Hematopoietic multipotent progenitor cell treated with erythropoietin and hydrocortisone succinate and interleukin-3 and kit ligand, for 17 days (in vitro differentiated cells): ENCODE measurements around the gene ULK1.
"Not testable (repeated sequence)": the region's sequence is repeated elsewhere in the genome, so short reads cannot be mapped to it uniquely, and the experiment has no call there.

ENCODE experiments used
- DNase-seq: peaks from one replicate; pipeline ENCODE4 v3.0.0-alpha.2; 2015; ENCODE audit warnings: low spot score

The ULK1 gene

DNA sequence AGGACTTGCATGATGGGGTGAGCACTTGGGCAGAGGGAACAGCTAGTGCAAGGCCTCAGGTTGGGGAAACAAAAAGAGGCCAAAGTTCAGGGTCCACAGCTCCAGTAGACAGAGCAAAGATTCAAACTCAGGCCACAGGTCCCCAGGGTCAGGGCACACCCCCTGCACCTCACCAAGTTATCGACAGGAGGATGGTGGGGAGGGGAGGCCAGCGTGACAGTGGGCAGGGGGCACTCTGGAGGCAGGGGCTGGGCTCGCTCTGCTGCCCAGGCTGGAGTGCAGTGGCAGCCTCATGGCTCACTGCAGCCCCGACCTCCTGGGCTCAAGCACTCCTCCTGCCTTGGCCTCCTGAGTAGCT lies 32.4 kb upstream of the ULK1 start:
- DNase-seq = no peak

DNA sequence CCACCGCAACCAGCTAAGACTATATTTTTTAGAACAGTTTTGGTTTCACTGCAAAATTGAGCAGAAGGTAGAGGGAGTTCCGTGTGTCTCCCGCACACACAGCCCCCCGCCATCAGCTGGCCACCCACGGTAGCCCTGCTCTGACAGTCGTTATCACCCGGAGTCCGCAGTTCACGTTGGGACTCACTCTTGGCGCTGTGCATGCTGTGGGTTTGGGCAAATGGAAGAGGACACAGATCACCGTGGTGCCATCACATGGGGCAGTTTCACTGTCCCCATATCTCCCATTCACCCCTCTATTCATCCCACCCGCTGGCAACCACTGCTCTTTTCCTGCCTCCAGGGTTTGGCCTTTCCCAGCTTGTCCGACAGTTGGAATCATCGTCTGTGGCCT lies 31.8 kb upstream of the ULK1 start:
- no peak for DNase-seq

DNA sequence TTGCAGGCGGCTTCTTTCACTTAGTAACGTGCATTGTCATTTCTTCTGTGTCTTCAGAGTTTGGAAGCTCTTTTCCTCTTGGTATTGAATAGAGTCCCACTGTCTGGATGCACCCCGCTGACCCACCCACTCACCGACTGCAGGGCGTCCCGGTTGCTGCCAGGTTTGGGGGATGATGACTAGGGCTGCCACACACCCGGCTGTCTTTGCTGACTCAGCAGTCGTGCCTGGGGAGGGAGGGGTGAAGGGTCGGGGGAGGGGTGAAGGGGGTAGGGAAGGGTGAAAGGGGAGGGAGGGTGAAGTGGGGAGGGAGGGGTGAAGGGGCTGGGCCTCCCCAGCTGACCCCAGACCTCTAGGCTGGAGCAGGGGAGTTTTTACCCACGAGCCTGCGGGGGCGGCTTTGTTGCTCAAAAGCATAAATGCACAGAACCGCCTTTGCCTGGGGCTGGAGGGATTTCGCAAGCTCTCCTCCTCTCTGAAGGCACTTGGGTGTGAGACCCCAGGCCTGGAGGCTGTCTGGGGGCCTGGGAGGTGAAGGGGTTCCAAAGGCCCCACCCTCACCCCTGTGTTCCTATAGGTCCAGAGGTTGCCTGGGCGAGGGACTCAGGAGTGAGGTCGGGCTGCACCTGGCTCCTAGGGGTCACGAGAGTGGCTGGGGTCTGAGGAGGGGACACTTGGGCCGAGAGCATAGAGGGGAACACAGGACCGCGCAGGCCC lies 31.3 kb upstream of the ULK1 start:
- no peak for DNase-seq

DNA sequence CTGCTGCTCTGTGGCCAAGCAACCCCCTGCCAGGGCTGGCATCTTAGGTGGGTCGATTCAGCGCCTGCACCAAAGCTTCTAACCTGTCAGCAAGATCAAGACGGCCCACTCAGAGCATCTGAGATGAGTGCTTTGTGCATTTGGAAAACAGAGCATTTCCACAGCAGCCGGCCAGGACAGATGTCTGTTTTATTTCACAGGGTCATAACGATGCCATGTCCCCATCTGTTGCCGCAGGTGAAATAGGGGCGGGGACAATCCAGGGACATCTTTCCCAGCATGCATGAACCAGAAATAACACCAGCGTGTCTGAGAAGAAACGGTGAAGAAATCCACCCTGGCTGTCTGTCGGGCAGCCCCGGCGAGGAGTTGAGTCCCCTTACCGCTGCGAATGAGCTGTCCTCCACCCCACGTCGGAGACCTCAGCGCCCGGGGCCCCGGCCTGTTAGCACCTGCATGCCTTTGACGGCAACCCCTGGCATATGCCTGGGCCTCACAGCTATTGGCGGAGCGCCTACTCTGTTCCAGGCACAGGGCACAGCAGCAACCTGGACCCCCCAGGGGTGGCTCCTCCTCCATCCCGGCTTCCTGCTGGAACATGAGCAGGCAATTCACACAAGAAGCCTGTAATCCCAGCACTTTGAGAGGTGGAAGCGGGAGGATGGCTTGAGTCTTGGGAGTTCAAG lies 30.6 kb upstream of the ULK1 start:
- DNase-seq = no peak

DNA sequence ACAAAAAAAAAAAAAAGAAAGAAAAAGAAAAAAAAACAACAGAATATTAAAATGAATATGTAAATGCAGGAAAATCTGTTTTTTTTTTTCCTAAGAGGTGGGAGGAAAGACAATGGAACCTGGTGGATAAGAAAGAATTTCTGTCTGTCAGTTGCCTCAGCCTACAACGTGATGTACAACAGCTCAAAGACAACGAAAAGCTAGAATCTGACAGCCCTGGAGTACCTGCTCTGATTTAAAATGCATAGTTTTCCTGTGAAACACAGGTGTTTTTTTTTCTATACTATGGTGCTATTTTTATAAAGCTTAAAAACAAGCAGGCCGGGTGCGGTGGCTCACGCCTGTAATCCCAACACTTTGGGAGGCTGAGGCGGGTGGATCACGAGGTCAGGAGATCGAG lies 30.0 kb upstream of the ULK1 start:
- no peak for DNase-seq

DNA sequence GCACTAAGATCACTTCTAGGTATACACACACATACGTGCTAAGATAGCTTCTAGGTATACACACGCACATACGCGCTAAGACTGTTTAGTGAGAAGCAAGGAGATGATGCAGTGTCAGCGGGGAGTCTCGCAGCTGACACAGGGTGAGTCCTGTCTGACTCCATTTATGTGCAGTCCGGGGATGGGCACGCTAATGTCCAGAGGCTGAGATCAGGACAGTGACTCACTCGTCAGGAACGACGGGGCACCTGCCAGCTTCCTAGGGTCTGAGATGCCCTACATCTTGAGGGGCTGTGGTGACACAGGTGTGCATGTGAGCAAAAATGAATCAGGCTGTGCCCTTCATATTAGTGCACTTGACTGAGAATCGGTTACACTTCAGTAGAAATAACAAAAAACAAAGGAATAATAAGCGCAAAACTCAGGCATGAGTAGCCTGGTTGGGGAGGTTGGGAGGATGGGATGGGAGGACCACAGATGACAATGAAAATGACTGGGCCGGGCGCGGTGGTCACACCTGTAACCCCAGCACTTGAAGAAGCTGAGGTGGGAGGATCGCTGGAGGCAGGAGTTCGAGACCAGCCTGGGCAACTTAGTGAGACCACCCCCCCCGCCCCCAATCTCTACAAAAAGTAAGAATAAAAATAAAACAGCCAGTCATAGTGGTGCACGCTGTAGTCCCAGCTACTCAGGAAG lies 29.1 kb upstream of the ULK1 start:
- DNase-seq = no peak

DNA sequence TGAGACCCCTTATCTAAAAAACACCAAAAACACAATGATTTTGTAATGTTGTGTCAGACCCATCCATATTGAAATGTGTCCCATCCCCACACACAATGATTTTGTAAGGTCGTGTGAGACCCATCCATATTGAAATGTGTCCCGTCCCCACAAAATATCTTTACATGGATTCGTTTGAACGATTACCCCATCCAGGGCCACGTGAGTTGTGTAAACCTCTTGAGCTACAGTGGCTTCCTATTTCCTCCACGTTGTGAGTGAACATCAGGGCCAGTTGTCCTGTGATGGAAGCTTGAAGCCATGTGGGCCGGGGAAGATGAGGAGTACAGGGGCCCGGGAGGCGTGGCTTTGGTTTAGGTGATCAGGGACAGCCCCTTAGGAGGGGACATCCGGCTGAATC lies 27.0 kb upstream of the ULK1 start:
- DNase-seq = no peak

DNA sequence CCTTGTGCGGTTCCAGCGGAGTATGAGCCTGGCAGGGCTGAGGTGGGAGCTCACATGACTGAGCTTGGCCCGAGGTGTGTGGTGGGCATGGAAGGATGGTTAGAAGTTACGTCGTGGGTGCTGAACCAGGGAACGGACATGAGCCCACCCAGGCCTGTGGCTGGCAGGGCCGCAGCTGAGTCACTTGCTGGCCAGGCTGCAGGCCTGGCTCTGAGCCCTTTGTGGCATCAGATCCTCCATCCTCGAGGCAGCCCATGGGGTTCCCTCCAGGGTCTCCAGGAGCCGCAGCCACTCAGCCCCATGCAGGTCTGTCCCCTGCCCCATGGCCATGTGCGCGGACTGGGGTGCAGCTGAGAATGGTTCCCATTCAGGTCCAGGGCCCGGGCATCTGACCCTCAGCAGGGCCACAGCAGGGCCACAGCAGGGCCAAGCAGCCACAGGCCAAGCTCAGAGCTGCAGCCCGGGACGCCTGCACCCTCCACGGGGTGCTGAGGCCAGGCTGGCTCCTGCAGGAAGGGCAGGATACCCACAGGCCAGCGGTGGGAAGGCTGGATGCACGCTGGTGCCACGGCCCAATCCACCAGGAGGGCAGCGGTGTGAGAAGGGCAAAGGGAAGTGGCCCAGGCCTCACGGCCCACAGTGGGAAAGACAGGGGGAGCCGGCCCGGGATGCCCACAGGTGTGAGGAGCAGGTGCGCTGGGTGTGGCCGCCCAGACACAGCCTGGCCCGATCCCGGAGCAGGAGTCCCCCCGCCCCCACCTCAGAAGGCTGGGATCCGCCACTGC lies 26.3 kb upstream of the ULK1 start:
- no peak for DNase-seq

DNA sequence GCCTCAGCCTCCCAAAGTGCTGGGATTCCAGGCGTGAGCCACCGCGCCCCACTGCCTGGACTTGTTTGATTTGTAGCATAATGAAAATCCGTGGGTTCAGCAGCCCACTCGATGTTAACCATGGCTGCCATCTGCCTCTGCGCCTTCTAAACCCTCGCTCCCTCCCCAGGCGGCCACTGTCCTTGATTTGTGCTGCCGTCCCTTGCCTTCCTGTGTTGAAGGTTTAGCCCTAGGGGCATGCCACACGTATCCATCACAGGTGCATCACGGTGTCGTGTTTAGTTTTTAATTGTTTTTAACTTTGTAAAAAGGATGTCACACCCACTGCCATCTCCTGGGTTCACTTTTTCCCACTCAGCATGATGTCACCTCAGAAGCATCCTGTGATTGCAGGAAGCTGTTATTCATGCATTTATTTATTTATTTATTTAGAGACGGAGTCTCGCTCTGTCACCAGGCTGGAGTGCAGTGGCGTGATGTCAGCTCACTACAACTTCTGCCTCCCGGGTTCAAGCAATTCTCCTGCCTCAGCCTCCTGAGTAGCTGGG lies 24.5 kb upstream of the ULK1 start:
- no peak for DNase-seq

DNA sequence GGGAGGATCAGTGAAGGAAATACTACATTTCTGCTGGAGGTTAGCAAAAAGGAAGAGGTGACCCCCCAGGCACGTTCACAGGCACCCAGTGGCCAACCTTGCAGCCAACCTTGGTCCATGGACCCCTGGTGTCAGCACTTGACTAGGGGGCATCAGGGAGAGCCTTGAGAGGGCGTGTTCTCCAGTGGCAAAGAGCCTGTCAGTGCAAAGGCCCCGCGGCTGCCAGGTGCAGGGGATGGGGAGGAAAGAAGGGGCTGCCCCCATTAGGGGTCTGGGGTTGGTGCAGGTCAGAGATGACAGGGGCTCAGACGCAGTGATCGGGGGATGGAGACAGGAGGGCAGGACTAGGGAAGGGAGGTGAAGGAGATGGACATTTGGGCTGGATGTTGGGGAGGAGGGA lies 22.7 kb upstream of the ULK1 start:
- no peak for DNase-seq

DNA sequence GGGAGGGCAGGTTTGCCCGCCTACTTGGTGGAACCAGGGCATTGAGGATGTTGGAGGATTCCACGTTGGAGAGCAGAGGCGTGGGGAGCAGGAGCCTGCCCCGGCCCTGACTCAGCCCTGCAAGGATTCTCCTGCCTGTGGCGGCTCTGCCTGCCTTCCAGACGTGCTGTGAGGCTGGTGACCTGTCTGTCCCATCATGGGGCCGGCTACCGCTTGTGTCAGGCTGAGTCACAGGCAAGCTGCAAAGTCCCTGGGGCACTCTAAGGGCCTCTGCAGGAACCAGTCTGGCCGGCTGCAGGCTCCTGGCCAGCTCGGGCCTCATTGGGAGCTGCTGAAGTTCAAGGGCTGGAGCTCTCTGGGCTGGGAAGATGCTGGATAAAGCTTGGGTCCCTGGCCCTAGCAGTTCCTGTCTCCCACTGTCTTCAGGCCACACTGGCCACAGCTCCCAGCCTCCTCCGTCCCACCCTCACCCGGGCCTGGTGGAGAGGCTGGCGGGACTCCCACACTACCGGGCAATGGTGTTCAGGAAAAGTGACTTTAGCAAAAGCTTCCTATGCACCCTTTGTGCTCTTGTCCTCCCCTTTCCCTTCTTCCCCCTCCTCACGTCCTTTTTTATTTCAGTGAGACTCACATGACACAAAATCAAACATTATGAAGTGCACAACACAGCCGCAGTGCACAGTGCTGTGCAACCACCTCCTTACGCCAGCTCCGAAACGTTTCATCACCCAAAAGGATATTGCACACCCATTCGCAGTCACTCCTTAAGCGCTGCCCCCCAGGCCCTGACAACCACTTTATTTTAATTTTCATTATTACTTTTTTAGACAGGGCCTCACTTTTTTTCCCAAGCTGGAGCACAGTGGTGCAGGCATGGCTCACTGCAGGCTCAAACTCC lies 22.0 kb upstream of the ULK1 start:
- DNase-seq = no peak

DNA sequence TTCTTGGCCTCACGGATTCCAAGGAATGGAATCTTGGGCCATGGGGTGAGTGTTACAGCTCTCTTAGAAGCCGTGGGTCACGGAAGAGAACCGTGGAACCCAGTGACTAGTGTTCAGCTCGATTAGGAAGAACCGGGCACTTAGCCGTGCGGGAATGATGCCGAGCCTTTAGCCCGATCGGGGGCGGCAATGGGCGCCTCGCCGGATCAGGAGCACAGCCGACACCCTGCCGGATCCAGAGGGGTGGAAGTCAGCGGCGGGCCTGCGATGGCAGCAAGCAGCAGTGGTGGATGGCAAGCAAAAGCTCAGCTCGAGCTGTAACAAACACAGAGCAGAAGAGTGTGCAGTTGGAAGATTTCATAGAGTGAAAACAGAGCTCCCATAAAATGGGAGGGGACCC lies 21.1 kb upstream of the ULK1 start:
- no peak for DNase-seq

DNA sequence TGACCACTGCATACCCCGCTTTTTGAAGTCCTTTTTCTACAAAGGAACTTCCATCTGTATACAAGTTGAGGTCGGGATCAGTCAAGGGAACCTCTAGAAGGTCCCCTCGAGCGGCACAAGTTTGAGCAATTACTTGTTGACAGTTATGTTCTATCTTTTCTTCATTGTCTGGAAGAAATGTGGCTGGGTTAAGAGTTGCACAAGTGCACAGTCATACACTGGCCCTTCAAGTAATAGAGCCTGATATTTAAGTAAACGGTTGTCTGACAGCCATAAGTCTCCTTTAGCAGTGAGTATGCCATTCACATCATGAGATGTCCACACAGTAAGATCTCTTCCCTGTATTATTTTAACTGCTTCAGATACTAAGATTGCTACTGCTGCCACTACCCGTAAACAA lies 19.4 kb upstream of the ULK1 start:
- not testable (repeated sequence) for DNase-seq

DNA sequence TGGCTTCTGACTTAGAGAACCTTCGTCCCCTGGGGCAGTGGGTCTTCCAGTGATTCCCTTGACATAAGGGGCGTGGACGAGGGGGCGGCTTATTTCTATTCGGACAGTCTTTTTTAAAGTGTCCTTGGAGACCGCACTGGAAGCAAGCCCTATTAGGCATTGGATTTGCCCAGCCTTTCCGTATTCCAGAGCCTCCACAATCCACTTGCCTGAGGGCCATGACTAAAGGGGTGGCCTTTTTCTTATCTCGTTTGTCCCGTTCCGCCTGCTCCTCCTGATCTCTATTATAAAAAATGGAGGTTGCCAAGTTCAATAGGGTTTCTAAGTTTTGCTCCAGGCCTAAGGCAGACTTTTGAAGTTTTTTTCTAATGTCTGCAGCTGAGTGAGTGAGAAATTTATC lies 17.2 kb upstream of the ULK1 start:
- DNase-seq = not testable (repeated sequence)

DNA sequence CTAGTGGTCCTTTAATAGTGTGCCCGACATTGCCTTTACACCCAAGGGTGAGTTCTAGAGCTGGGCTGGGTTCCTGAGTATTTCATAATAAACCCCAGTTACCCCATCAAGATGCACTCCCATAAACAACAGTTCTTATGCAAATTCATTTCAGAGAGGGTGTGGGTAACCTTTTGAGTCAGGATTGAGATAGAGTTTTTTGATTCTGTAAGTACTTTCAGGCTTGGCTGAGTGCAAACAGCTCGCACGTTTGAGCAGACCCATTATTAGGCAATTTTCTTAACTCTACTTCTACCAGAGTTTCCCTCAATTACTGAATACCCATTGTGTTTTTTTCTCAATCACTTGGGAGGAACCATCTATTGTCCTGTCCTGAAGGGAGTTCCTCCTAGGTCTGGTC lies 16.0 kb upstream of the ULK1 start:
- DNase-seq = not testable (repeated sequence)

DNA sequence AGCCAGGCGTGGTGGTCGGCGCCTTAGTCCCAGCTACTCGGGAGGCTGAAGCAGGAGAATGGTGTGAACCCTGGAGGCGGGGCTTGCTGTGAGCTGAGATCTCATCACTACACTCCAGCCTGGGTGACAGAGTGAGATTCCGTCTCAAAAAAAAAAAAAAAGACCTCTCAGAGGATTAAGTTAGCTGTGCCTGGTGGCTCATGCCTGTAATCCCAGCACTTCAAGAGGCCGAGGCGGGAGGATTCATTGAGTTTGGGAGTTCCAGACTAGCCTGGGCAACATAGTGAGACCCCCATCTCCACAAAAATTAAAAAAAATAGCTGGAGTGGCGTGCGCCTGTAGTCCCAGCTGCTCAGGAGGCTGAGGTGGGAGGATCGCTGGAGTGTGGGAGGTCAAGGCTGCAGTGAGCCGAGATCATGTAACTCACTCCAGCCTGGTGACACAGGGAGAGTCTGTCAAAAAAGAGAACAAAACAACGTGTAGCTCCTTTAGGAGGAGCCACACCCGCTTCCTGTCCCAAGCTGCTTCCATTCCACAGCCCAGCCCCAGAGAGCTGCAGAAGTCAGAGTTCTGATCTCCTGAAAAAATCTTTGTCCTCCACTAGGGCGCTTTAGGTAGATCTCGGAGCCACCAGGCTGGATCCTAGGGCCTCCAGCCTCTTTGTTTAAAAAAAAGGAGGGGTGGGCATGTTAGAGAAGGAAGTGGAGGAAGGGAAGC lies 11.5 kb upstream of the ULK1 start:
- no peak for DNase-seq

DNA sequence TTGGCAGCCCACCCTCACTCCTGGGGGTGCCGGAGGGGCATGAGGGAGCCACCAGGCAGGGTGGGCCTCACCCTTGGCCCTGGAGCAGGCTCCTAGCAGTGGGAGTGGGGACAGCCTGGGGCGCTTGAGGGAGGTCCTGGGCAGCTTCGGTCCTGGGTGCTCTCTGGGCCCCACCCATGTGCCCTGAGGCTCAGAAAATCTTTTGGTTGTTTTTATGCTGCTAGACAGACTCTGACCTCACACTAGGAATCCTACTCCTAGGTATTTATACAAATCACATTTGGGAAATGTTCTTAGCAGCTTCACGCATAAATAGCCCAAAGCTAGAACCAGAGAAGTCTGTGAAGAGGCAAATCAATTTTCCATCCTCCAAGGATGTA lies 10.9 kb upstream of the ULK1 start:
- no peak for DNase-seq

DNA sequence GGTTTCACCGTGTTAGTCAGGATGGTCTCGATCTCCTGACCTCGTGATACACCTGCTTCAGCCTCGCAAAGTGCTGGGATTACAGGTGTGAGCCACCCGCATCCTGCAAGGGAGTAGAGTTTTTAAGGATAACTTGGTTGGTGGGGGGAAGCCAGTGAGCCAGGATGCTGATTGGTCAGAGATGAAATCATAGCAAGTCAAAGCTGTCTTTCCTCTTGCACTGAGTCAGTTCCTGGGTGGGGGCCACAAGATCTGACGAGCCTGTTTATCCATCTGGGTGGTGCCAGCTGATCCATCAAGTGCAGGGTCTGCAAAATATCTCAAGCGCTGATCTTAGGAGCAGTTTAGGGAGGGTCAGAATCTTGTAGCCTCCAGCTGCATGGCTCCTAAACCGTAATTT lies 9.3 kb upstream of the ULK1 start:
- not testable (repeated sequence) for DNase-seq

DNA sequence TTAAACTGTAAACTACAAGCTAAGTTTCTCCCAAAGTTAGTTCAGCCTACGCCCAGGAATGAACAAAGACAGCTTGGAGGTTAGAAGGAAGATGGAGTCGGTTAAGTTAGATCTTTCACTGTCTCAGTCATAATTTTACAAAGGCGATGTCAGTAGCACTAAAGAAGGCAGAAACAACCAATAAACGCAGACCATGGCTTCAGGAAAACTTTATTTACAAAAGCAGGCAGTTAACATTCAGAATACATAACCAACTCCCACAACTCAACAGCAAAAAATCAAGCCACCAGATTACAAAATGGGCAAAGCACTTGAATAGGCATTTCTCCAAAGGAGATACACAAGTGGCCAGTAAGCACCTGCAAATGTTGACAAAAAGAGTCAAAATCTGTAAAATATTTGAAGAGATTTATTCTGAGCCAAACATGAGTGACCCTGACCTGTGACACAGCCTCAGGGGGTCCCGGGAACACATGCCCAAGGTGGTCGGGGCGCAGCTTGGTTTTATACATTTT lies 8.8 kb upstream of the ULK1 start:
- DNase-seq = no peak

DNA sequence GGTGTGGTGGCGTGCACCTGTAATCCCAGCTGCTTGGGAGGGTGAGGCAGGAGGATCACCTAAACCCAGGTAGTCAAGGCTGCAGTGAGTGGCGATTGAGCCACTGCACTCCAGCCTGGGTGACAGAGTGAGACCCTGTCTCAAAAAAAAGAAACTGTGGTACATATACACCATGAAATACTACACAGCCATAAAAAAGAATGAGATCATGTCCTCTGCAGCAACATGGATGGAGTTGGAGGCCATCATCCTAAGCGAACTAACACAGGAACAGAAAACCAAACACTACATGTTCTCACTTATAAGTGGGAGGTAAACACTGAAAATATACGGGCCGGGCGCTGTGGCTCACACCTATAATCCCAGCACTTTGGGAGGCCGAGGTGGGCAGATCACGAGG lies 2.7 kb upstream of the ULK1 start:
- DNase-seq = not testable (repeated sequence)
